Ishikawa (cell line): Measurements from ENCODE around the gene ZNF296.

ENCODE experiments used
- CEBPB ChIP-seq: IDR thresholded peaks from 2 replicates; pipeline ENCODE4 v1.6.1; 2012
- CREB1 ChIP-seq: IDR thresholded peaks from 2 replicates; pipeline ENCODE4 v1.6.1; 2012; ENCODE audit warnings: low read depth
- EGR1 ChIP-seq: IDR thresholded peaks from 2 replicates; pipeline ENCODE4 v1.6.1; 2012
- EP300 ChIP-seq: IDR thresholded peaks from 2 replicates; pipeline ENCODE4 v1.6.1; 2012; ENCODE audit warnings: borderline replicate concordance
- FOXM1 ChIP-seq: IDR thresholded peaks from 2 replicates; pipeline ENCODE4 v1.6.1; 2012; ENCODE audit warnings: low read depth, borderline replicate concordance
- MAX ChIP-seq: IDR thresholded peaks from 2 replicates; pipeline ENCODE4 v1.6.1; 2012
- NFIC ChIP-seq: IDR thresholded peaks from 2 replicates; pipeline ENCODE4 v1.6.1; 2012
- RAD21 ChIP-seq: IDR thresholded peaks from 2 replicates; pipeline ENCODE4 v1.6.1; 2012; ENCODE audit warnings: low read depth
- REST ChIP-seq: IDR thresholded peaks from 2 replicates; pipeline ENCODE4 v1.6.1; 2012; ENCODE audit warnings: low read depth, mild to moderate bottlenecking
- TAF1 ChIP-seq: IDR thresholded peaks from 2 replicates; pipeline ENCODE4 v1.6.1; 2012; ENCODE audit warnings: low read depth, mild to moderate bottlenecking
- TCF12 ChIP-seq: IDR thresholded peaks from 2 replicates; pipeline ENCODE4 v1.6.1; 2012; ENCODE audit warnings: low read depth
- TEAD4 ChIP-seq: IDR thresholded peaks from 2 replicates; pipeline ENCODE4 v1.6.1; 2012
- YY1 ChIP-seq: IDR thresholded peaks from 2 replicates; pipeline ENCODE4 v1.6.1; 2012; ENCODE audit warnings: low read depth
- ZBTB7A ChIP-seq: IDR thresholded peaks from 2 replicates; pipeline ENCODE4 v1.6.1; 2012; ENCODE audit warnings: low read depth
- TF ChIP-seq, protein P1 (sequence below): IDR thresholded peaks from 2 replicates; pipeline ENCODE4 v1.6.1; 2012

The ZNF296 gene

GRCh38 chr19:45051929-45052579 lies 24.2 kb downstream of the ZNF296 start:
- no peak for TF ChIP-seq MAX
- TF ChIP-seq TCF12 = no peak
- TF ChIP-seq ZBTB7A = no peak
- no peak for TF ChIP-seq TAF1
- no peak for TF ChIP-seq EP300
- TF ChIP-seq CREB1 = no peak
- TF ChIP-seq RAD21 = no peak
- no peak for TF ChIP-seq CEBPB
- TF ChIP-seq, protein P1, sequence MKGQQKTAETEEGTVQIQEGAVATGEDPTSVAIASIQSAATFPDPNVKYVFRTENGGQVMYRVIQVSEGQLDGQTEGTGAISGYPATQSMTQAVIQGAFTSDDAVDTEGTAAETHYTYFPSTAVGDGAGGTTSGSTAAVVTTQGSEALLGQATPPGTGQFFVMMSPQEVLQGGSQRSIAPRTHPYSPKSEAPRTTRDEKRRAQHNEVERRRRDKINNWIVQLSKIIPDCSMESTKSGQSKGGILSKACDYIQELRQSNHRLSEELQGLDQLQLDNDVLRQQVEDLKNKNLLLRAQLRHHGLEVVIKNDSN = no peak
- TF ChIP-seq YY1 = no peak
- TF ChIP-seq NFIC = no peak
- TF ChIP-seq TEAD4 = no peak
- TF ChIP-seq REST = no peak
- no peak for TF ChIP-seq FOXM1
- TF ChIP-seq EGR1 = no peak

GRCh38 chr19:45050036-45050435 lies 26.2 kb downstream of the ZNF296 start:
- TF ChIP-seq EP300 (no peak), CREB1 (no peak), REST (no peak), MAX (no peak), TCF12 (no peak), YY1 (no peak), ZBTB7A (no peak), TAF1 (no peak), FOXM1 (no peak), EGR1 (no peak), NFIC (no peak), RAD21 (no peak), TEAD4 (no peak), CEBPB (no peak)
- TF ChIP-seq, protein P1 = no peak

DNA sequence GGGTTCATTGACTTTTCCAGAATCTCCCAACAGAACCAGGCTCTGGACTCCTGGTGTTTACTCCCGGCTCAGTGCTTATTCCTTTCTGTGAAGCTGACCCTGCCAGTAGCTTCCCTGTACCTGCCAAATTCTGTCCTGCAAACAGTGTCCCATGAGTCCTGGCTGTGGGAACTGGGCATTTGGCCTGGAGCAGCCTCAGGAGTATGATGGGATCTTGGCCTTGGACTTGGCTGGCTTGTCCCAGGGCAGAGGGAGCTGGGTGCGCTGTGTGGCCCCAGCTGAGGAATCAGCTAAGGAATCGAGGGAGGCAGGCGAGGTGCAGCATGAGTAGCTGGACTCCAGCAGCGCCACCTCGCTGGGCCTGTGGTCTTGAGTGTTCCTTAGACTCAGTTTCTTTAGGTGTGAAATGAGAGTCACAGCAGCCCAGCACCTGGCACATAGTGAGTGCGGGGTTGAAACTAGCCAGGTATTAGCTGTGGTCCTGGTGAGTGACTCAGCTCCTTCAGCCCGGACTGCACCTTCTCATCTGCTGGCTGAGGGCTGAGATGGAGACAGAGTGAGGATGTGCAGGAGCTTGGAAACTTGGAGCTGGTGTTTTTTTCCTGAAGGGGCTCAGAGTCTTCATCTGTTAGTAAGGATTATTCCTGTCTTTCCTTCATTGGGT lies 27.1 kb downstream of the ZNF296 start:
- no peak for TF ChIP-seq REST
- no peak for TF ChIP-seq TEAD4
- no peak for TF ChIP-seq CEBPB
- TF ChIP-seq NFIC = no peak
- no peak for TF ChIP-seq EP300

DNA sequence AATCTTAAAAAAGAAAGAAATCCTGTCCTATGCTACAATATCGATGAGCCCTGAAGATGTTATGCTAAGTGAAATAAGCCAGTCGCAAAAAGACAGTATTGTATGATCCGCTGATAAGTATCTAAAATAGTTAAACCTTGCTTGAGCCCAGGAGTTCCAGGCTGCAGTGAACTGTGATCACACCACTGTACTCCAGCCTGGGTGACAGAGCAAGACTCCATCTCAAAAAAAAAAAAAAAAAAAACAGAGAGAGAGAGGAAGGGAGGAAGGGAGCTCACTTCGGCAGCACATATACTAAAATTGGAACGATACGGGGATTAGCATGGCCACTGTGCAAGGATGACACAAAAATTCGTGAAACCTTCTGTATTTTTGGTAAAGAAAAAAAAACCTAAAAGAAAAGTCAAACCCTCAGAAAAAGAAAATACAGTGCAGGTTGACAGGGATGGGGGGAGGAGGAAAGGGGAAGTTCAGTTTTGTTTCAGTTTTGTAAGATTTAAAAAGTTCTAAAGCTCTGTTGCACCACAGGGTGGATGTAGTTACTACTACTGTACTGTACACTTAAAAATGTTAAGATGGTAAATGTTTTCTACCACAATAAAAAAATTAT lies 29.0 kb downstream of the ZNF296 start:
- TF ChIP-seq YY1 = no peak
- no peak for TF ChIP-seq FOXM1
- TF ChIP-seq MAX = no peak
- no peak for TF ChIP-seq REST
- no peak for TF ChIP-seq EP300
- TF ChIP-seq TCF12 = no peak
- no peak for TF ChIP-seq RAD21
